H1 (cell line): Measurements from ENCODE around the gene PUSL1. TPM values are rescaled to one million over a fixed set of nuclear protein-coding genes. Genes with fewer than 3 reads are reported as not detected.

Experiments used
- BACH1 ChIP-seq: IDR thresholded peaks from 2 replicates; pipeline ENCODE4 v1.6.1; 2012; ENCODE audit warnings: low read length, improper control_type of control experiment
- BCL11A ChIP-seq, 2 experiments: IDR thresholded peaks; one replicate each; pipeline ENCODE4 v1.6.1; 2011; ENCODE audit warnings: low read depth in 2 of 2, low read length in 2 of 2, mild to moderate bottlenecking in 2 of 2
- BRCA1 ChIP-seq: IDR thresholded peaks from 2 replicates; pipeline ENCODE4 v1.6.1; 2012; ENCODE audit warnings: low read depth, low read length, improper control_type of control experiment
- CBX5 ChIP-seq: fragments of 300-800, 300-1000 bp; sonication (generic); IDR thresholded peaks from 2 replicates; pipeline ENCODE4 v1.7.1; 2016; ENCODE audit warnings: antibody characterized with exemption, low read length, low read depth
- CBX8 ChIP-seq: fragments of 300-800, 300-1000 bp; sonication (generic); IDR thresholded peaks from 2 replicates; pipeline ENCODE4 v1.7.1; 2016; ENCODE audit warnings: low read depth, low read length, borderline replicate concordance
- CHD2 ChIP-seq: IDR thresholded peaks from 2 replicates; pipeline ENCODE4 v1.6.1; 2012; ENCODE audit warnings: low read length, improper control_type of control experiment
- EZH2 ChIP-seq: fragments of 200-600 bp; sonication (generic); IDR thresholded peaks from 2 replicates; pipeline ENCODE4 v1.7.1; 2012; ENCODE audit warnings: low read depth, mild to moderate bottlenecking, moderate library complexity, low read length, inconsistent platforms; ENCODE audit not compliant: severe bottlenecking
- FOSL1 ChIP-seq: IDR thresholded peaks from 2 replicates; pipeline ENCODE4 v1.6.1; 2011; ENCODE audit warnings: mild to moderate bottlenecking, low read depth, low read length, moderate library complexity; ENCODE audit not compliant: insufficient read depth
- KDM4A ChIP-seq: IDR thresholded peaks from one replicate; pipeline ENCODE4 v1.7.1; 2012; ENCODE audit warnings: low read depth, mild to moderate bottlenecking, moderate library complexity, low read length, inconsistent platforms; ENCODE audit not compliant: severe bottlenecking
- NRF1 ChIP-seq: IDR thresholded peaks from 2 replicates; pipeline ENCODE4 v1.6.1; 2011; ENCODE audit warnings: mild to moderate bottlenecking, low read depth, low read length, improper control_type of control experiment
- PHF8 ChIP-seq: fragments of 200-600 bp; sonication (generic); conservative IDR thresholded peaks from 2 replicates; pipeline ENCODE4 v1.7.1; 2012; ENCODE audit warnings: low read depth, mild to moderate bottlenecking, inconsistent platforms, low read length, moderate library complexity
- POLR2A ChIP-seq, 2 experiments: IDR thresholded peaks; 1 replicate in 1 of 2; 2 replicates in 1 of 2; pipeline ENCODE4 v1.6.1; 2011; ENCODE audit warnings: low read depth in 2 of 2, low read length in 2 of 2, mild to moderate bottlenecking in 2 of 2; ENCODE audit errors: control extremely low read depth in 1 of 2
- RXRA ChIP-seq: IDR thresholded peaks from 2 replicates; pipeline ENCODE4 v1.6.1; 2011; ENCODE audit warnings: low read depth, mild to moderate bottlenecking, low read length, moderate library complexity; ENCODE audit not compliant: insufficient read depth
- SIRT6 ChIP-seq: IDR thresholded peaks from one replicate; pipeline ENCODE4 v1.7.1; 2012; ENCODE audit warnings: low read length, inconsistent platforms
- TBP ChIP-seq: IDR thresholded peaks from 2 replicates; pipeline ENCODE4 v1.6.1; 2011; ENCODE audit warnings: low read depth, low read length, improper control_type of control experiment
- TCF12 ChIP-seq: IDR thresholded peaks from 2 replicates; pipeline ENCODE4 v1.6.1; 2011; ENCODE audit warnings: low read depth, mild to moderate bottlenecking, low read length
- YY1 ChIP-seq: IDR thresholded peaks from 2 replicates; pipeline ENCODE4 v1.6.1; 2011; ENCODE audit warnings: low read depth, mild to moderate bottlenecking, low read length
- polyA plus RNA-seq, 7 experiments: library from polyadenylated mRNA; depleted of rRNA in 3 of 7; stranded (reverse) in 5 of 7; unstranded in 2 of 7; fragments of >200 nt in 5 of 7; fragments of 200-250 nt in 2 of 7; gene quantifications; 1 replicate in 5 of 7; 2 replicates in 1 of 7; 4 replicates in 1 of 7; pipeline versions ENCODE4 v1.2.1 to v1.2.3, GENCODE V29; 2011 to 2013; ENCODE audit warnings: missing spikeins in 2 of 7, mixed read lengths in 2 of 7
- total RNA-seq: library from RNA; stranded (reverse); fragmentation: NEBNext Ultra II Directional; extraction: Animal tissue kit (Norgen Biotek cat#: 25700); gene quantifications from 2 replicates; pipeline ENCODE4 v1.2.1, GENCODE V29; 2021
- TF ChIP-seq, protein P1 (sequence below): IDR thresholded peaks from 2 replicates; pipeline ENCODE4 v1.6.1; 2012; ENCODE audit warnings: inconsistent platforms
- TF ChIP-seq, protein P2 (sequence below), 3 experiments: IDR thresholded peaks; 1 replicate in 2 of 3; 2 replicates in 1 of 3; pipeline versions ENCODE4 v1.5.1 to v1.6.1; 2011; ENCODE audit warnings: low read length in 3 of 3, mild to moderate bottlenecking in 3 of 3, inconsistent platforms in 2 of 3, low read depth in 1 of 3, moderate library complexity in 1 of 3; ENCODE audit not compliant: insufficient read depth in 1 of 3; ENCODE audit errors: control extremely low read depth in 1 of 3
- TF ChIP-seq, protein P3 (sequence below): IDR thresholded peaks from 2 replicates; pipeline ENCODE4 v1.6.1; 2011; ENCODE audit warnings: low read length, improper control_type of control experiment
- TF ChIP-seq, protein P4 (sequence below): IDR thresholded peaks from 2 replicates; pipeline ENCODE4 v1.6.1; 2012; ENCODE audit warnings: inconsistent platforms

Gene PUSL1
- total and polyA plus RNA-seq, 2 of the 8 experiments (the other 6 are each of a cell fraction or from before 2014, with no cell fraction given): 38.8 to 87.4 TPM

DNA sequence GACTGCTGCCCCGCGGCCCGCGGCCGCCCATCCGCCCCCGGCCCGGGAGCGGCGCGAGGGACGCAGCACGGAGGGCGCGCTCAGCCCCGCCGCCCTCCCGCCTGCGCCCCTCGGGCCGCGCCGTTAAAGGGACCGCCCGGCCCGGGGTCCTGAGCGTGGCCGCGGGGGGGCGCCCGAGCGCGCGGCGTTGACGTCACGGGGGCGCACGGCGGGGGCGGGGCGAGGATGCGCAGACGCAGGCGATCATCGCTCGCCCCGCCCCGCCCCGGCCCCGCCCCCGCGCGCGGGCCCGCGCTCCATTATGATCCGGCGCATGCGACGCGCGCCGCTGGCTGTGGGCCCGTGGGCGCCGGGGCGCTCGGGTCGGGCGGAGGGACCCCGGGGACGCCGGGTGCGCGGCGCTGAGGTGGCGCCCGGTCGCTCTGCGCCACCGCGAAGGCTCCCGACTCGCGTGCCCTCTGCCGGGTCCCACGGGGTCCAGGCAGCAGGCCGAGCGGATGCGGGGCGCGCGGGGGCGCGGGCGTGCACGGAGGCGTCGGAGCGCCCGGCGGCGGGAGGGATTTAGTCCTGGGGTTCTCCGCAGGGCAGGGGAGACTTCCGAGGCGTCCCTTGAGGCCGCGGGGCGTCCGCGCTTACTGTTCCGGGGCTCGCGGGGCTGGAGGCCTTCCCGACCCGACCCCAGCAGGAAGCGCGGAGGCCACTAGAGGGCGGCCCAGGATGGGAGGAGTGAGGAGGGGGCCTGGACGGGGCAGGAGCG, 41.0 kb downstream of the PUSL1 start, which contains the start of gene DVL1 (continued):
- TF ChIP-seq CBX5 (no peak), TCF12 (no peak), SIRT6 (no peak), EZH2 (no peak), TBP (no peak), RXRA (no peak), BCL11A (IDR thresholded peaks at IDR 0.05; ENCODE audit: low read depth in 2 of 2, low read length in 2 of 2) (no peak), FOSL1 (no peak), NRF1 (no peak), CBX8 (no peak), BRCA1 (no peak), CHD2 (no peak), PHF8 (peak; percentile 58), POLR2A (IDR thresholded peaks at IDR 0.05; ENCODE audit: control extremely low read depth in 1 of 2, low read depth in 2 of 2, low read length in 2 of 2) (no peak), YY1 (no peak), BACH1 (no peak), KDM4A (peak; percentile 58)
- TF ChIP-seq, protein P1, sequence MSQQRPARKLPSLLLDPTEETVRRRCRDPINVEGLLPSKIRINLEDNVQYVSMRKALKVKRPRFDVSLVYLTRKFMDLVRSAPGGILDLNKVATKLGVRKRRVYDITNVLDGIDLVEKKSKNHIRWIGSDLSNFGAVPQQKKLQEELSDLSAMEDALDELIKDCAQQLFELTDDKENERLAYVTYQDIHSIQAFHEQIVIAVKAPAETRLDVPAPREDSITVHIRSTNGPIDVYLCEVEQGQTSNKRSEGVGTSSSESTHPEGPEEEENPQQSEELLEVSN: no peak
- TF ChIP-seq, protein P2, sequence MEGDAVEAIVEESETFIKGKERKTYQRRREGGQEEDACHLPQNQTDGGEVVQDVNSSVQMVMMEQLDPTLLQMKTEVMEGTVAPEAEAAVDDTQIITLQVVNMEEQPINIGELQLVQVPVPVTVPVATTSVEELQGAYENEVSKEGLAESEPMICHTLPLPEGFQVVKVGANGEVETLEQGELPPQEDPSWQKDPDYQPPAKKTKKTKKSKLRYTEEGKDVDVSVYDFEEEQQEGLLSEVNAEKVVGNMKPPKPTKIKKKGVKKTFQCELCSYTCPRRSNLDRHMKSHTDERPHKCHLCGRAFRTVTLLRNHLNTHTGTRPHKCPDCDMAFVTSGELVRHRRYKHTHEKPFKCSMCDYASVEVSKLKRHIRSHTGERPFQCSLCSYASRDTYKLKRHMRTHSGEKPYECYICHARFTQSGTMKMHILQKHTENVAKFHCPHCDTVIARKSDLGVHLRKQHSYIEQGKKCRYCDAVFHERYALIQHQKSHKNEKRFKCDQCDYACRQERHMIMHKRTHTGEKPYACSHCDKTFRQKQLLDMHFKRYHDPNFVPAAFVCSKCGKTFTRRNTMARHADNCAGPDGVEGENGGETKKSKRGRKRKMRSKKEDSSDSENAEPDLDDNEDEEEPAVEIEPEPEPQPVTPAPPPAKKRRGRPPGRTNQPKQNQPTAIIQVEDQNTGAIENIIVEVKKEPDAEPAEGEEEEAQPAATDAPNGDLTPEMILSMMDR (IDR thresholded peaks at IDR 0.05; ENCODE audit: control extremely low read depth in 1 of 3, insufficient read depth in 1 of 3, low read depth in 1 of 3, low read length in 3 of 3): peak in 2 of 3 experiments; percentile 33 to 56; a peak in 3 of 4 replicates
- TF ChIP-seq, protein P3, sequence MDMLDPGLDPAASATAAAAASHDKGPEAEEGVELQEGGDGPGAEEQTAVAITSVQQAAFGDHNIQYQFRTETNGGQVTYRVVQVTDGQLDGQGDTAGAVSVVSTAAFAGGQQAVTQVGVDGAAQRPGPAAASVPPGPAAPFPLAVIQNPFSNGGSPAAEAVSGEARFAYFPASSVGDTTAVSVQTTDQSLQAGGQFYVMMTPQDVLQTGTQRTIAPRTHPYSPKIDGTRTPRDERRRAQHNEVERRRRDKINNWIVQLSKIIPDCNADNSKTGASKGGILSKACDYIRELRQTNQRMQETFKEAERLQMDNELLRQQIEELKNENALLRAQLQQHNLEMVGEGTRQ: no peak
- TF ChIP-seq, protein P4, sequence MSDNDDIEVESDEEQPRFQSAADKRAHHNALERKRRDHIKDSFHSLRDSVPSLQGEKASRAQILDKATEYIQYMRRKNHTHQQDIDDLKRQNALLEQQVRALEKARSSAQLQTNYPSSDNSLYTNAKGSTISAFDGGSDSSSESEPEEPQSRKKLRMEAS: peak; percentile 11; the same call in 1 of the 2 replicates
